Measurements from ENCODE around the gene ZNF385B. TPM values are rescaled to one million over a fixed set of nuclear protein-coding genes. Genes with fewer than 3 reads are reported as not detected.

ZNF385B gene
- total RNA-seq, 2 experiments from 2014 or later, result 113 to 178 TPM

- Histone ChIP-seq H3K4me1 (ENCODE audit: insufficient read depth, low read length, poor library complexity, severe bottlenecking) (no peaks in the 10 kb centered on the region), H3K4me3 (ENCODE audit: low read depth, low read length, poor library complexity, severe bottlenecking) (no peak overlapping the region), H3K27ac (ENCODE audit: low read depth, low read length, poor library complexity, severe bottlenecking) (no peak overlapping the region), H4K20me1 (ENCODE audit: insufficient read depth, low read length) (no peaks in the 10 kb centered on the region), H2AFZ (ENCODE audit: low read length) (no peak overlapping the region), H3K36me3 (ENCODE audit: insufficient read depth, low read length) (peaks cover 65% of the 10 kb centered on the region), H3K9me3 (ENCODE audit: low read length) (no peaks in the 10 kb centered on the region), H3K9me2 (ENCODE audit: insufficient read depth, low read length) (no peaks in the 10 kb centered on the region), H3K4me2 (ENCODE audit: low read length) (no peak overlapping the region), H3K79me2 (ENCODE audit: insufficient read depth, low read depth, low read length) (no peaks in the 10 kb centered on the region)
- TF ChIP-seq CTCF (conservative IDR thresholded peaks at IDR 0.05; ENCODE audit: low read length) (no peak), EZH2phosphoT487 (IDR thresholded peaks at IDR 0.05; ENCODE audit: borderline replicate concordance, low read depth, low read length) (no peak)
- ChIA-PET POLR2A (interaction anchor here (0.7 kb wide), 1 partner anchor 1108 kb away, joined by 4 read pairs; no protein-coding TSS in a partner anchor), CTCF (ENCODE audit: unreplicated experiment) (no interaction called here)
- intact Hi-C loops (cut with micrococcal nuclease; ENCODE audit: unreplicated experiment), result no loop called here
- no TSS peak for BruUV-seq (replicated peaks)
- DNase-seq (ENCODE audit: low spot score), result no peak
Measured at GRCh38 chr2:179543361-179543901, 318.0 kb downstream of the ZNF385B start.

- no peak for DNase-seq (ENCODE audit: low spot score)
- H3K9me3 ChIP-seq (ENCODE audit: low read length), result no peaks in the 10 kb centered on the region
- H3K4me3 ChIP-seq (ENCODE audit: low read depth, low read length, poor library complexity, severe bottlenecking), result no peak overlapping the region
- BruUV-seq (replicated peaks), result no TSS peak
- H3K27ac ChIP-seq (ENCODE audit: low read depth, low read length, poor library complexity, severe bottlenecking), result no peak overlapping the region
- ChIA-PET CTCF (ENCODE audit: unreplicated experiment) (no interaction called here), POLR2A (no interaction called here)
- intact Hi-C loops (cut with micrococcal nuclease; ENCODE audit: unreplicated experiment), result no loop called here
- H4K20me1 ChIP-seq (ENCODE audit: insufficient read depth, low read length), result no peaks in the 10 kb centered on the region
- TF ChIP-seq CTCF (conservative IDR thresholded peaks at IDR 0.05; ENCODE audit: low read length), result no peak
- no peak for TF ChIP-seq EZH2phosphoT487 (IDR thresholded peaks at IDR 0.05; ENCODE audit: borderline replicate concordance, low read depth, low read length)
- H3K4me1 ChIP-seq (ENCODE audit: insufficient read depth, low read length, poor library complexity, severe bottlenecking), result no peaks in the 10 kb centered on the region
- H3K36me3 ChIP-seq (ENCODE audit: insufficient read depth, low read length), result peaks cover 77% of the 10 kb centered on the region
- no peaks in the 10 kb centered on the region for H3K9me2 ChIP-seq (ENCODE audit: insufficient read depth, low read length)
- no peak overlapping the region for H3K4me2 ChIP-seq (ENCODE audit: low read length)
- no peaks in the 10 kb centered on the region for H3K79me2 ChIP-seq (ENCODE audit: insufficient read depth, low read depth, low read length)
- H2AFZ ChIP-seq (ENCODE audit: low read length), result no peak overlapping the region
Measured at GRCh38 chr2:179541586-179541985, 319.8 kb downstream of the ZNF385B start.

- no peak overlapping the region for H2AFZ ChIP-seq (ENCODE audit: low read length)
- no peaks in the 10 kb centered on the region for H3K9me3 ChIP-seq (ENCODE audit: low read length)
- BruUV-seq (replicated peaks), result no TSS peak
- no peaks in the 10 kb centered on the region for H3K4me1 ChIP-seq (ENCODE audit: insufficient read depth, low read length, poor library complexity, severe bottlenecking)
- intact Hi-C loops (cut with micrococcal nuclease; ENCODE audit: unreplicated experiment), result no loop called here
- no peak overlapping the region for H3K4me3 ChIP-seq (ENCODE audit: low read depth, low read length, poor library complexity, severe bottlenecking)
- no peak for DNase-seq (ENCODE audit: low spot score)
- no peaks in the 10 kb centered on the region for H3K79me2 ChIP-seq (ENCODE audit: insufficient read depth, low read depth, low read length)
- no peaks in the 10 kb centered on the region for H3K9me2 ChIP-seq (ENCODE audit: insufficient read depth, low read length)
- H3K4me2 ChIP-seq (ENCODE audit: low read length), result no peak overlapping the region
- TF ChIP-seq EZH2phosphoT487 (IDR thresholded peaks at IDR 0.05; ENCODE audit: borderline replicate concordance, low read depth, low read length), result no peak
- TF ChIP-seq CTCF (conservative IDR thresholded peaks at IDR 0.05; ENCODE audit: low read length), result no peak
- H3K27ac ChIP-seq (ENCODE audit: low read depth, low read length, poor library complexity, severe bottlenecking), result no peak overlapping the region
- ChIA-PET POLR2A (no interaction called here), CTCF (ENCODE audit: unreplicated experiment) (interaction anchor here (0.6 kb wide), 1 partner anchor 9 kb away, joined by 3 read pairs; no protein-coding TSS in a partner anchor)
- H3K36me3 ChIP-seq (ENCODE audit: insufficient read depth, low read length), result peaks cover 81% of the 10 kb centered on the region
- no peaks in the 10 kb centered on the region for H4K20me1 ChIP-seq (ENCODE audit: insufficient read depth, low read length)
Measured at GRCh38 chr2:179539124-179539511, 322.3 kb downstream of the ZNF385B start.

Measured in OCI-LY7 (cell line).